NCI-H2107 (cell line): ENCODE results near the gene PDZK1IP1.
"Not testable (repeated sequence)": the region's sequence is repeated elsewhere in the genome, so short reads cannot be mapped to it uniquely, and the experiment has no call there.

Experiments
- DNase-seq: peaks from one replicate; lab custom pipeline; 2025; lab: John Stamatoyannopoulos, UW

The PDZK1IP1 gene

DNA sequence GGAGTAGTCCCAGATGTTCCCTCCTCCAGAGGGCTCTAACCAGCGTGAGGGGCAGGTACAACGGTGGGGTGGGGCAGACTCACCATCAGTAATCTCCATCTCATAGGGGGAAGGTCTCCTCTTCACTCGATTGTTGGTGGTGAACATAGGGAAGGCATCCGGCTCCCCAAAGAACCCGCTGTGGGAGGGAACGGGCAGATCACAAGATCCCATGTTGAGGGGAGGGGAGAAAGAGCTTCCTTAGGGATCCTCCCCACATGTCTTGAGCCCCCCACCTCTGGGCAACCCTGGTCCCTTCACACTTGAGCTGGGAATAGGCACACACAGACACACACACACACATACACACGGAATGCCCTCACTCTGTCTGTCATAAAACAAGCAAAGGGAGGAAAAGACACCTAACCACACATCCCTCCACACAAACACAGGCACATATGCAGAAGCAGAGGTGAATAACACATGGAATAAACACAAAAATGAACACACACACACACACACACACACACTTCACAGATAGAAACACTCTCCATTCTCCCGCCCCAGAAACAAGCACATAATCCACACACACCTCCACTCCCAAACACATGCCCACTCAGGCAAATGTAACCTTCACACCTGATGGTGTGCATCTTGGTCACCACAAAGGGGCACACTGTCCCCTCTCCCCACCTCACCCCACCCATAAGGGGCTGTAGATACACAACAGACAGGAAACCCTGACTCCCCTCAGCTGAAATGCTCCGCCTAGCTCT, 34.3 kb upstream of the PDZK1IP1 start:
- no peak for DNase-seq

GRCh38 chr1:47223174-47223920, 33.5 kb upstream of the PDZK1IP1 start:
- DNase-seq = no peak

DNA sequence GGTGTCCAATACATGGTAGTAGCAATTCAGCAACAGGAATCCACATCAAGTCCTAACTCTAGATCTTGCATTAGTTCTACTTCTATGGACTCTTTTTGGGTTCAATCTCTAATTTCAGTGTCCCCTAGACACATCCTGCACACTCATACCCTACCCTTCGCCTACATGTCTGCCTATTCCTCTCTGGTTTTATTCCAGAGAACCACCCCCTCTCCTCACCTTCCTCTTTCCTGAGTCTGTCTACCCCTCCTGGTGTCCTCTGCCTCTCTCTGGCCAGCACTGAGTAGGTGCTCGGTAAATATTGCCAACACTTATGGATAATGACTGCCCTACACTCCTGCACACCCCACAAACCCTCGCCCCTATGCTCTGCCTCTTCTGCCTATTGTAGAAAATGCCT, 32.6 kb upstream of the PDZK1IP1 start:
- no peak for DNase-seq

DNA sequence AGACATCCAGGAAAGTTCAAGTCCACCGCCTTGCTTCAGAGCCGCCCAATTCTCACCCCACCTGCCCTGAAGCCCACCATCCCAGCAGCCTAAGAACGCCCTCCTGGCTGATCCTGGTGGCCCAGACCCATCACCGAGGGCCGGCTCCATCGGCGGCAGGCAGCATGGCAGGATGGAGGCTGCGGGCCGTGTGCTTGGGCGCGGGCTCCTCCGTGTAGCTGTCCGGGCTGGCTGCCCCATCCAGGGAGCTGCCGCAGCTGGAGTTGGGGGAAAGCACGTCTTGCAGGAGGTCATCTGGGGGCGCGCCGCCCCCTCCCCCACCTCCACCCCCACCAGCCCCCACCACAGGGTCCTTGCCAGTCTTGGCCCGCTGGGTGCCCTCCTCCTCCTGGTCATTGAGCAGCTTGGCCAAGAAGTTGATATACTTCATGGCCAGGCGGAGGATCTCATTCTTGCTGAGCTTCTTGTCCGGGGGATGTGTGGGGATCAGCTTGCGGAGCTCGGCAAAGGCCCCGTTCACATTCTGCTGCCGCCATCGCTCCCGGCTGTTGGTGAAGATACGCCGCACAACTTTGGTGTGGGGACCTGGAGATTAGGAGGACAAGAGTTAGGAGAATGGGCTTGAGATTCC, 29.9 kb upstream of the PDZK1IP1 start:
- no peak for DNase-seq

- no peak for DNase-seq
Measured at GRCh38 chr1:47219001-47219400, 29.2 kb upstream of the PDZK1IP1 start.

DNA sequence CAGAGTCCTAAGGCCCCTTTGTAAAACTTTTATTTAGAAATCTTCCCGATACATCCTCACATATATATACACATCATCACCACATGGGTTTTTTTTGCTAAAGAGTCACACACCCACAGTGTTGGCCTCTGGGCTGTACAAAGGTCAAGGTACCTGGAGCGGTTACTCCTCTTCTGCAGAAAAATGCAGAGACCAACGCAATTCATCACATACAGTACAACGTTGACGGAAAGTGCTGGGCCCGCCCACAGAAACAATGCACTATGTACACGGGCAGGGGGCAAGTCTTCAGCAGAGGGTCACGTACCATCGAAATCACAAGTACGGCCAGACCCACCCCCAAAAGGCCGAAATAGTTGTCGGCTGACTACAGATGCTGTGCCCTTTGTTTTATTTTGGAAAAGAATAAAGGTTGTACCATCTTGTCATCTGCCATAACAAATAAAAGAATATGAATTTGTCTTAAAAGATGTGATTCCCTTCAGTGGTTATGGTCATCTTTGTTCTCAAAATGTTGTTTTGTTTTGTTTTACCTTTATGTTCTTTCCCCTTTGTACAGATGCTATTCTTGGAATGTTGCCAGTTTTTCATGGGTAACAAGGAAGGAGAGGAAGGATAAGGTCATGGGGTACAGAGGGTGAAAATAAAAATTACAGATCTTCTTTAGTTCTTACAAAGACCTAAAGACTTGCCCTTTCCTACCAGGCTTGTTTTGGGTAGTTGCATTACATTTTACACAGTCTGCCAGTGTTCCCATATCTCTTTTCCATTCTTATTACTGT, 26.6 kb upstream of the PDZK1IP1 start:
- no peak for DNase-seq

DNA sequence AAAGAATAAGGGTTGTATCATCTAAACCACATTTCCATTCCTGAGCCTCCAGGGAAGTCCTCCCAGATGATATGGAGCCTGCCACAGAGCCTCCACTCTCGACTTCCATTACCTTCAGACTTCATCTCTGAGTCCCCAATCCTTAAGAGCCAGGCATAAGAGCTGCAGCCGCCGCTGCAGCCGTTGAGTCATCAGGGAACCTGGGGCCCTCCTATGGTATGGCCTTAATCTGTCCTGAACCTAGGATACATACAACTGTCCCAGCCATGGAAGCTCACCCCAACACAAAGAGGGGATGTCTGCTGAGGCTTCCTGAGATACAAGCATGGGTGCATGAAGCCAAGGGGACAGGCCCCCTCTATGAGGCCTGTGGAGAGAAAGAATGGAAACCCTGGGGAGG, 25.9 kb upstream of the PDZK1IP1 start:
- no peak for DNase-seq

- no peak for DNase-seq
Measured at GRCh38 chr1:47214549-47214948, 24.7 kb upstream of the PDZK1IP1 start.

- DNase-seq = no peak
Measured at GRCh38 chr1:47213230-47213963, 23.6 kb upstream of the PDZK1IP1 start.

GRCh38 chr1:47212636-47213229, 22.9 kb upstream of the PDZK1IP1 start:
- DNase-seq = no peak

DNA sequence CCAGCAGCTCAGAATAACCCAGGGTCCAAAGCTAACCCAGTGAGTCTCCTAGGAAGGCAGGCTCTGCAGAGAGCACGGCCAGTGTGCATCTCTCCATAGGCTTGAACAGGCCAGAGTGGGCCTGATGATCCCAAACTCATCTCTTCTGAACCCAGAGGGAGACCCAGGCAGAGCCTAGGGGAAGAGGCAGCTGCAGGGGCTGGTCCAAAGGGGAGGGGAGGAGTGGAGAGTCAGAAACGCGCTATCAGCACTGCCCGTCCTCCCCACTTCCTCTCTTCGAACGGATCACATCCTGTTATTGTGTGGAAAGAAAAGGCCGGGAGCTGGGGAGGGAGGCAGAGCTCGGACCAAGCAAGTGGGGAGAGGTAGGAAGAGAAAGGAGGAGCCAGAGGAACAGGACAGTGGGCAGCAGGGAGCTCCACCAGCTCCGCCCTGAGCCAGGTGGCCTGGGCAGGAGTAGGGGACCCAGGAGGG, 22.0 kb upstream of the PDZK1IP1 start:
- DNase-seq = no peak

DNA sequence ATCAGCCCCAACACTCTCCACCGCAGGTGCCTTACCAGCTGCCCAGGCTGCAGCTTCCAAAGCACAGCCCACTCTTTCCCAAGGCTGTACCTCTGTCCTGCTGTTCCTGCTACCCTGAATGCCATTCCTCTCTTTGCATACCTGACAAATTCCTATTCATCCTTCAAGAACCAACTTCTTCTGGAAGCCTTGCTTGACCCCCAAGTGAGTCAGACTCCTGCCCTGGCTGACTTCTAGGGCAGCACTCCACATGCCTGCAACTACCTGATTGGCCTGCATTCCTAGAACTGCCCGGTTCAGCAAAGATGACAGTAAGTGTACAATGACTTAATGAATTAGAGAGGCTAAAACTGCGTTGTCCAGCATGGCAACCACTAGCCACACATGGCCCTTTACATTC, 20.8 kb upstream of the PDZK1IP1 start:
- DNase-seq = no peak

GRCh38 chr1:47209725-47210325, 20.0 kb upstream of the PDZK1IP1 start:
- DNase-seq = no peak

DNA sequence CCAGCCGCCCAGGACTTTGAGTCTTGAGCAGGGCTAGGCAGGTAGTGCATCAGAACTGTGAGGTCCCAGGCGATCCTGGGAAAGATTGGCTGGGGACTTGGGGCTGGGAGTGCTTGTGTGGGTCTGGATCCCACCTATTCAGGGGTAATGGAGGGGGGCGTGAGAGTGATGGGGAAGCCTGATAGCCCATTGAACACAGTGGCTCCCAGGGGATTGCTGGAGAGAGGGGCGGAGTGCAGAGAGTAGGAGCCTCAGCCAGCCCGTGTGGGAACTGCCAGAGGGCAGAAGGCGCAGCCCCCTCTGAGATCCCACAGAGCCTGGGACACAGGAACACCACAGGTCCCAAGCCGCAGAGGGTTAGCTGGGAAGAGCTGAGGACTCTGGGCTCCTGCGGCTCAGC, 19.3 kb upstream of the PDZK1IP1 start:
- DNase-seq = no peak

- no peak for DNase-seq
Measured at GRCh38 chr1:47208374-47208850, 18.6 kb upstream of the PDZK1IP1 start.

- no peak for DNase-seq
Measured at GRCh38 chr1:47207803-47208373, 18.1 kb upstream of the PDZK1IP1 start.

GRCh38 chr1:47205918-47206317, 16.1 kb upstream of the PDZK1IP1 start:
- DNase-seq = no peak

GRCh38 chr1:47203504-47203903, 13.7 kb upstream of the PDZK1IP1 start:
- not testable (repeated sequence) for DNase-seq

GRCh38 chr1:47201179-47201578, 11.3 kb upstream of the PDZK1IP1 start:
- no peak for DNase-seq

DNA sequence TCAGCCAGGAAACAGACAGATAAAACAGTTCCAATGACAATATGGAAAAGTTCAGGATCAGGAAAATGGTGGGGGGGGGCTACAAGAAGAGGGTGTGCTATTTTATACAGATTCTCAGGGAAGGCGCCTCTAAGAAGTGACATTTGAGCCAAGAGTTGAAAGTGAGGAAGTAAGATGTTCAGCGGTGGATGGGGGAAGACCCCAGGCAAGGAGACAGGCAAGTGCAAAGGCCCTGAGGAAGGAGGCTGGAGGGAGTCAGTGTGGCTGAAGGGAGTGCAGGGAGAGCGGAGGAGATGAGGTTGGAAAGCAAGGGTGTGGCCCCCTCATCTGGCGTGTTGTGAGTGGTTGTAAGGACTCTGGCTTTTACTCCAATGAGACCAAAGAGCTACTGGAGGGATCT, 8.4 kb upstream of the PDZK1IP1 start:
- no peak for DNase-seq
